ENCODE results near the gene DHRS3. TPM values are rescaled to one million over a fixed set of nuclear protein-coding genes. Genes with fewer than 3 reads are reported as not detected.
A peak's percentile ranks its signal among the peaks of the same experiment; 100 is the strongest.

The DHRS3 gene
- total and polyA plus RNA-seq, 2 of the 13 experiments (the other 11 are each of a cell fraction or from before 2014, with no cell fraction given) = 48.5 to 90.5 TPM

DNA sequence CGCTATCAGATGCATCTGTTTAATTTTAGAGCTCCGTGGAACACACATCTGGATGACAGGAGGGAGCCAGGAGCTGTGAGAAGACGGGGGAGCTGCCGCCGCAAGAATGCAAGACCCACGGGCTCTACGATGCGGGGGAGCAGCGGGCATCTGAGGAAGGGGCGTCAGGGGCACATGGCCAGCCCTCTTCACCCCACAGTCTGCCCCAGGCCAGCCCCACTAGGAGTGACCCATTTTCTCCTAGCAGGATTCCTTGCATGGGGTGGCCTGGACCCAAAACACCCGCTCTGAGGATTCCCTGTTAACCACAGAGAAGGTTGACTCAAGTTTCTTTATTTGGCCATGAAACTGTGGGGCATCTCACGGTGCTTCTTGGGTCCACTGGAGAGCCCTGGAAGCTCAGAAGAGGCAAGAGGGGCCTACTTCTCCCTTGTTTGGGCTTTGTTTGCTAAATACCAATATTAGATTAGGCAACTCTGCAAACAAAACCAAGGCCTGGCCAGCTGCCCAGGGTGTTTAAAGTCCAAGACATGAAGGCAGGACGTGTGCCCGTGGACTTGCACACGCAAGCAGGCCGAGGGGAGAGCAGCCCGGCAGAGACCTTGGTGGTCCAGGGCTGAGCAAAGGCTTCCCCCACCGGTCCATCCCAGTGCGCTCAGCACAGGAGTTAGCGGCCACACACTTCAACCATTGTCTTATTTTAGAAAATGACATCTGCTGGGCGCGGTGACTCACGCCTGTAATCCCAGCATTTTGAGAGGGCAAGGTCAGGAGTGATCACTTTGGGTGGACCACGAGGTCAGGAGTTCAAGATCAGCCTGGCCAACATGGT lies 89.8 kb downstream of the DHRS3 start (continued):
- TF ChIP-seq HDAC6 (IDR thresholded peaks at IDR 0.05; ENCODE audit: low read depth, low read length) (no peak), ZFP36L2 (CRISPR knock-in tag; IDR thresholded peaks at IDR 0.05) (no peak), GATAD1 (CRISPR knock-in tag; IDR thresholded peaks at IDR 0.05) (peak; percentile 69; the same call in 1 of the 2 replicates), NCOA2 (CRISPR knock-in tag; IDR thresholded peaks at IDR 0.05) (peak; percentile 99), EED (CRISPR knock-in tag; IDR thresholded peaks at IDR 0.05) (no peak; the same call in 1 of the 2 replicates), IRX3 (CRISPR knock-in tag; IDR thresholded peaks at IDR 0.05; ENCODE audit: borderline replicate concordance, low read depth) (no peak), ZGPAT (CRISPR knock-in tag; IDR thresholded peaks at IDR 0.05) (peak; percentile 96), SCMH1 (CRISPR knock-in tag; IDR thresholded peaks at IDR 0.05; ENCODE audit: borderline replicate concordance) (no peak), ZNF546 (CRISPR knock-in tag; conservative IDR thresholded peaks at IDR 0.05) (peak; percentile 10; the same call in 1 of the 2 replicates), DPF2 (CRISPR knock-in tag; IDR thresholded peaks at IDR 0.05; ENCODE audit: borderline replicate concordance, low read depth) (peak; percentile 95), ZBTB3 (CRISPR knock-in tag; IDR thresholded peaks at IDR 0.05; ENCODE audit: borderline replicate concordance, low read depth) (no peak)
- TF ChIP-seq, protein P1, sequence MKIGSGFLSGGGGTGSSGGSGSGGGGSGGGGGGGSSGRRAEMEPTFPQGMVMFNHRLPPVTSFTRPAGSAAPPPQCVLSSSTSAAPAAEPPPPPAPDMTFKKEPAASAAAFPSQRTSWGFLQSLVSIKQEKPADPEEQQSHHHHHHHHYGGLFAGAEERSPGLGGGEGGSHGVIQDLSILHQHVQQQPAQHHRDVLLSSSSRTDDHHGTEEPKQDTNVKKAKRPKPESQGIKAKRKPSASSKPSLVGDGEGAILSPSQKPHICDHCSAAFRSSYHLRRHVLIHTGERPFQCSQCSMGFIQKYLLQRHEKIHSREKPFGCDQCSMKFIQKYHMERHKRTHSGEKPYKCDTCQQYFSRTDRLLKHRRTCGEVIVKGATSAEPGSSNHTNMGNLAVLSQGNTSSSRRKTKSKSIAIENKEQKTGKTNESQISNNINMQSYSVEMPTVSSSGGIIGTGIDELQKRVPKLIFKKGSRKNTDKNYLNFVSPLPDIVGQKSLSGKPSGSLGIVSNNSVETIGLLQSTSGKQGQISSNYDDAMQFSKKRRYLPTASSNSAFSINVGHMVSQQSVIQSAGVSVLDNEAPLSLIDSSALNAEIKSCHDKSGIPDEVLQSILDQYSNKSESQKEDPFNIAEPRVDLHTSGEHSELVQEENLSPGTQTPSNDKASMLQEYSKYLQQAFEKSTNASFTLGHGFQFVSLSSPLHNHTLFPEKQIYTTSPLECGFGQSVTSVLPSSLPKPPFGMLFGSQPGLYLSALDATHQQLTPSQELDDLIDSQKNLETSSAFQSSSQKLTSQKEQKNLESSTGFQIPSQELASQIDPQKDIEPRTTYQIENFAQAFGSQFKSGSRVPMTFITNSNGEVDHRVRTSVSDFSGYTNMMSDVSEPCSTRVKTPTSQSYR (CRISPR knock-in tag; IDR thresholded peaks at IDR 0.05; ENCODE audit: borderline replicate concordance) = peak; percentile 83; the same call in 1 of the 2 replicates
- TF ChIP-seq, protein P2, sequence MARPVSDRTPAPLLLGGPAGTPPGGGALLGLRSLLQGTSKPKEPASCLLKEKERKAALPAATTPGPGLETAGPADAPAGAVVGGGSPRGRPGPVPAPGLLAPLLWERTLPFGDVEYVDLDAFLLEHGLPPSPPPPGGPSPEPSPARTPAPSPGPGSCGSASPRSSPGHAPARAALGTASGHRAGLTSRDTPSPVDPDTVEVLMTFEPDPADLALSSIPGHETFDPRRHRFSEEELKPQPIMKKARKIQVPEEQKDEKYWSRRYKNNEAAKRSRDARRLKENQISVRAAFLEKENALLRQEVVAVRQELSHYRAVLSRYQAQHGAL (CRISPR knock-in tag; IDR thresholded peaks at IDR 0.05; ENCODE audit: not compliant biosample characterization) = no peak
- TF ChIP-seq, protein P3, sequence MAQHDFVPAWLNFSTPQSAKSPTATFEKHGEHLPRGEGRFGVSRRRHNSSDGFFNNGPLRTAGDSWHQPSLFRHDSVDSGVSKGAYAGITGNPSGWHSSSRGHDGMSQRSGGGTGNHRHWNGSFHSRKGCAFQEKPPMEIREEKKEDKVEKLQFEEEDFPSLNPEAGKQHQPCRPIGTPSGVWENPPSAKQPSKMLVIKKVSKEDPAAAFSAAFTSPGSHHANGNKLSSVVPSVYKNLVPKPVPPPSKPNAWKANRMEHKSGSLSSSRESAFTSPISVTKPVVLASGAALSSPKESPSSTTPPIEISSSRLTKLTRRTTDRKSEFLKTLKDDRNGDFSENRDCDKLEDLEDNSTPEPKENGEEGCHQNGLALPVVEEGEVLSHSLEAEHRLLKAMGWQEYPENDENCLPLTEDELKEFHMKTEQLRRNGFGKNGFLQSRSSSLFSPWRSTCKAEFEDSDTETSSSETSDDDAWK (CRISPR knock-in tag; IDR thresholded peaks at IDR 0.05) = no peak
- TF ChIP-seq, protein P4, sequence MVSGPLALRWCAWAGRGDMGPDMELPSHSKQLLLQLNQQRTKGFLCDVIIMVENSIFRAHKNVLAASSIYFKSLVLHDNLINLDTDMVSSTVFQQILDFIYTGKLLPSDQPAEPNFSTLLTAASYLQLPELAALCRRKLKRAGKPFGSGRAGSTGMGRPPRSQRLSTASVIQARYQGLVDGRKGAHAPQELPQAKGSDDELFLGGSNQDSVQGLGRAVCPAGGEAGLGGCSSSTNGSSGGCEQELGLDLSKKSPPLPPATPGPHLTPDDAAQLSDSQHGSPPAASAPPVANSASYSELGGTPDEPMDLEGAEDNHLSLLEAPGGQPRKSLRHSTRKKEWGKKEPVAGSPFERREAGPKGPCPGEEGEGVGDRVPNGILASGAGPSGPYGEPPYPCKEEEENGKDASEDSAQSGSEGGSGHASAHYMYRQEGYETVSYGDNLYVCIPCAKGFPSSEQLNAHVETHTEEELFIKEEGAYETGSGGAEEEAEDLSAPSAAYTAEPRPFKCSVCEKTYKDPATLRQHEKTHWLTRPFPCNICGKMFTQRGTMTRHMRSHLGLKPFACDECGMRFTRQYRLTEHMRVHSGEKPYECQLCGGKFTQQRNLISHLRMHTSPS (CRISPR knock-in tag; IDR thresholded peaks at IDR 0.05; ENCODE audit: low read depth) = no peak
